ENCODE measurements around the gene HECTD1. TPM values are rescaled to one million over a fixed set of nuclear protein-coding genes. Genes with fewer than 3 reads are reported as not detected.

Gene HECTD1
- total and polyA plus RNA-seq, 11 donors: 42.4 to 185 (median 148) TPM

DNA sequence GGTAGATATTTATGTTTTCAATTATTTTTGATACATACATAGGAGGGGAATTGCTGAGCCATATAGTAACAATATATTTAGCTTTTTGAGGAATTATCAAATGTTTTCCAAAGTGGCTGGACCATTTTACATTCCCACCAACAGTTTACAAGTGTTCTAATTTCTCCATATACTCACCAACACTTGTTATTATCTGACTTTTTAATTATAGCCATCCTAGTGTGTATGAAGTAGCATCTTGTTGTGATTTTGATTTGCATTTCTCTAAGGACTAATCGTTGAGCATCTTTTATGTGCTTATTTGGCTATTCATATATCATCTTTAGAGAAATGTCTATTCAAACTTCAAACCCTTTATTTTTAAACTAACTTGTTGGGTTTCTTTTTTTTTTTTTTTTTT lies 17.2 kb upstream of the HECTD1 start:
- DNase-seq: no peak
- H3K9me3 ChIP-seq: peaks cover 0 to 5% (median 0%) of the 10 kb centered on the region in 12 donors
- no peak overlapping the region for H3K27ac ChIP-seq
- peaks cover 0 to 13% (median 0%) of the 10 kb centered on the region in 12 donors for H3K4me1 ChIP-seq
- TF ChIP-seq CTCF (IDR thresholded peaks at IDR 0.05) (no peak), POLR2A (IDR thresholded peaks at IDR 0.05) (no peak)
- WGBS, 4 donors: 84 to 90% (median 86%) methylated on average over 1 of the region's 1 CpG
- intact Hi-C loops (cut with DNase I): loop anchor here in 2 of 10 donors (10.0 kb wide), 2 partner anchors 60 to 70 kb away; no protein-coding TSS in a partner anchor
- H3K4me3 ChIP-seq: no peak overlapping the region
- H3K36me3 ChIP-seq: no peaks in the 10 kb centered on the region
- no peaks in the 10 kb centered on the region for H3K27me3 ChIP-seq
- no peak for ATAC-seq

DNA sequence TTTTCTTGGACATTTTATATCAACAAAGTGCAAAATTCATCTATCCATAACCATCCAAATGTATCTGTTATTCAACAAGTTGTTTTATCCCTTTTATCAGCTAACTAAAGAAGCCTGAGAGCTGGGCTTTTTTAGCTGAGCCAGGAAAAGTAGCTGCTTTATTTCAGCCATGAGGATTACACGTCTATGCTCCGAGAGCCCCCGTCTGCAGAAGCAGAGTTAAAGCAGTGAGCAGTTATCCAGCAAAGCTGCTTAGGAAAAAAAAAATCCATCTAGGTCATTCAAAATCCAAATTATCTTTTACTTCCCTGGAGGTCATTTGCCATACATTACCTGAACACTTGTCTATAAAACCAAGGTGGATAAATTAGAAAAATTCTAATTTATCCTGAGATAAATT lies 15.7 kb upstream of the HECTD1 start:
- no peaks in the 10 kb centered on the region for H3K27me3 ChIP-seq
- H3K36me3 ChIP-seq: no peaks in the 10 kb centered on the region
- no peak overlapping the region for H3K4me3 ChIP-seq
- H3K4me1 ChIP-seq: no peaks in the 10 kb centered on the region
- 32 to 43% (median 39%) methylated on average over 3 of the region's 3 CpGs for WGBS, 4 donors
- DNase-seq (no peak), ATAC-seq (no peak)
- H3K27ac ChIP-seq: no peak overlapping the region
- intact Hi-C loops (cut with DNase I): loop anchor here in 2 of 10 donors (10.0 kb wide), 2 partner anchors 61 to 71 kb away; no protein-coding TSS in a partner anchor
- peaks cover 0 to 5% (median 0%) of the 10 kb centered on the region in 12 donors for H3K9me3 ChIP-seq
- TF ChIP-seq CTCF (IDR thresholded peaks at IDR 0.05) (no peak), POLR2A (IDR thresholded peaks at IDR 0.05) (no peak)

GRCh38 chr14:31222834-31223233 lies 15.2 kb upstream of the HECTD1 start:
- H3K27ac ChIP-seq: no peak overlapping the region
- TF ChIP-seq CTCF (IDR thresholded peaks at IDR 0.05): no peak
- TF ChIP-seq POLR2A (IDR thresholded peaks at IDR 0.05): no peak
- H3K4me1 ChIP-seq: no peaks in the 10 kb centered on the region
- H3K36me3 ChIP-seq: no peaks in the 10 kb centered on the region
- ATAC-seq: no peak
- intact Hi-C loops (cut with DNase I): loop anchor here in 2 of 10 donors (10.0 kb wide), 2 partner anchors 62 to 72 kb away; no protein-coding TSS in a partner anchor
- WGBS, 4 donors: 94 to 100% (median 96%) methylated on average over 1 of the region's 1 CpG
- no peak for DNase-seq
- H3K9me3 ChIP-seq: peaks cover 0 to 5% (median 0%) of the 10 kb centered on the region in 12 donors
- no peaks in the 10 kb centered on the region for H3K27me3 ChIP-seq
- H3K4me3 ChIP-seq: no peak overlapping the region

DNA sequence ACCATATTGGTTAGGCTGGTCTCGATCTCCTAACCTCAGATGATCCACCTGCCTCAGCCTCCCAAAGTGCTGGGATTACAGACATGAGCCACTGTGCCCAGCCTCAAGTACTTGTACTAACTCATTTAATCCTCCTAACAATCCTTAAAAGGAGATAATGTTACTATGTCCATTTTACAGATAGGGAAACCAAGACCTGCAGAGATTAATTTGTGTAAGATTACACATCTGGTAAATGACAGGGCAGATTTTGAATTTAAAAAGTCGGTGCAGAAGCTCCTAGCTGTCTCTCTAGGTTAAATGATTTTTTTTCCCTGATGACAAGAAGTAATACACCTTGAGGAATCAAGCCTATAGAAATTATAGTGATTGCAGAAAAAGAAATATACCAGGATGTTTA lies 13.7 kb upstream of the HECTD1 start:
- ATAC-seq (no peak), DNase-seq (no peak)
- no peak for TF ChIP-seq CTCF (IDR thresholded peaks at IDR 0.05)
- TF ChIP-seq POLR2A (IDR thresholded peaks at IDR 0.05): no peak
- H3K27ac ChIP-seq: no peak overlapping the region
- WGBS, 4 donors: 92 to 95% (median 93%) methylated on average over 2 of the region's 2 CpGs
- intact Hi-C loops (cut with DNase I): loop anchor here in 2 of 10 donors (10.0 kb wide), 2 partner anchors 64 to 74 kb away; no protein-coding TSS in a partner anchor
- H3K4me3 ChIP-seq: no peak overlapping the region
- H3K9me3 ChIP-seq: peaks cover 0 to 5% (median 0%) of the 10 kb centered on the region in 12 donors
- no peaks in the 10 kb centered on the region for H3K27me3 ChIP-seq
- no peaks in the 10 kb centered on the region for H3K4me1 ChIP-seq
- H3K36me3 ChIP-seq: no peaks in the 10 kb centered on the region
